ENCODE results near the gene ESRP2.

- TF ChIP-seq CTCF (IDR thresholded peaks at IDR 0.05) (no peak), POLR2AphosphoS5 (IDR thresholded peaks at IDR 0.05) (no peak), POLR2A (IDR thresholded peaks at IDR 0.05; ENCODE audit: low read depth) (no peak)
These were observed 18.4 kb downstream of the ESRP2 start for GRCh38 chr16:68217506-68217905.
